PC-3 (cell line): ENCODE results near the gene CYP19A1.

Experiments used
- CTCF ChIP-seq: fragments of 300-600 bp; sonication (generic); conservative IDR thresholded peaks from 2 replicates; pipeline ENCODE4 v1.5.1; 2017; ENCODE audit warnings: antibody characterized with exemption, low read depth, mild to moderate bottlenecking, low read length
- EZH2 ChIP-seq: fragments of 300-600 bp; sonication (generic); IDR thresholded peaks from one replicate; pipeline ENCODE4 v1.6.1; 2017; ENCODE audit warnings: antibody characterized with exemption, mild to moderate bottlenecking, low read length; ENCODE audit not compliant: unreplicated experiment

GRCh38 chr15:51386486-51386885 lies 48.1 kb upstream of the CYP19A1 start:
- no peak for TF ChIP-seq CTCF
- no peak for TF ChIP-seq EZH2
